ENCODE data around the gene COL15A1. TPM values are rescaled to one million over a fixed set of nuclear protein-coding genes. Genes with fewer than 3 reads are reported as not detected.

Gene COL15A1
- total and polyA plus RNA-seq, 2 of the 8 experiments (the other 6 are each of a cell fraction or from before 2014, with no cell fraction given): 0.12 to 0.15 TPM

DNA sequence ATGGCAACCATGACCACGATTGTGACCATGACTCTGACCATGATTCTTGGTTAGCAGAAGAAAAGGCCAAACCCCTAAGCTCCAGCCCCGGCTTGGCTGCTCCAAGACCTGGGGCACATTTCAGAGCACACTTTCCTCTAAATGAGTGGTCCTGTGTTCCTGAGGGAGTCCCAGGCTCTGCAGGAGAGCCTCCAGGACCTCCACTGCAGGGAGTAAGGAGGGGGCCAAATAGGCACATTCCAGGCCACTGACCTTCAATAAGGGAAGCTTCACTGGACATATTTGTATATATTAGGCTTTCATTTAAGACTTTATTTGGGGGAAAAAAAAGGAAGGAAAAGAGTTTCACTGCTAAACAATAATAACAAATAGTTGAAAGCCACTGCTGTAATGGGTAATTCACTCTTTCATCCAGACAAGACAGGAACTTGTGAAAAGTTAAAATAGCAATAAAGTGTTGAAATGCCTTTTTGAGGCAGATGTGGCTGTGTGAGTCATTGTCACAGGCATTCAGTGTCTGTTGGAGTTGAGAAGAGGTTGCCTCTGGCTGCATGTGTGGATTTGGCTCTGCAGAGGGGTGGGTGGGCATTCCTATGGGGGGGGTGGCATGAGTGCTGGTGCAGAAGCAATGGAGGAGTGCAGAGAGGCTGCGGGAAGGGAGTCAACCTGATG lies 97.3 kb downstream of the COL15A1 start:
- H3K27me3 ChIP-seq (replicated peaks in 1 of 4; ENCODE audit: control insufficient read depth in 3 of 4, extremely low read depth in 1 of 4, insufficient read depth in 3 of 4, low read length in 3 of 4): no peaks in the 10 kb centered on the region
- no peak overlapping the region for H4K91ac ChIP-seq (replicated peaks; ENCODE audit: insufficient read length, low read length)
- H2BK120ac ChIP-seq (replicated peaks; ENCODE audit: low read depth, low read length): no peak overlapping the region
- H3K56ac ChIP-seq (replicated peaks; ENCODE audit: insufficient read length, low read depth, low read length): no peak overlapping the region
- ChIA-PET CTCF (ENCODE audit: partially characterized antibody) (interaction anchor here (0.8 to 3.9 kb wide), 2 partner anchors 14 to 66 kb away, joined by 3 to 13 read pairs; no protein-coding TSS in a partner anchor), POLR2A (ENCODE audit: partially characterized antibody) (no interaction called here)
- no peak overlapping the region for H3K4me2 ChIP-seq (ENCODE audit: insufficient read depth in 1 of 2, low read depth in 2 of 2, low read length in 2 of 2)
- H3K4ac ChIP-seq (replicated peaks; ENCODE audit: insufficient read length, low read depth, low read length): no peak overlapping the region
- no peak overlapping the region for H2BK5ac ChIP-seq (ENCODE audit: low read depth, low read length)
- no peaks in the 10 kb centered on the region for H3K4me1 ChIP-seq (replicated peaks in 1 of 4; ENCODE audit: control insufficient read depth in 3 of 4, insufficient read depth in 4 of 4, low read length in 3 of 4)
- H3K27ac ChIP-seq (ENCODE audit: low read depth, low read length): no peak overlapping the region
- H2BK20ac ChIP-seq (ENCODE audit: low read length): no peak overlapping the region
- no peaks in the 10 kb centered on the region for H4K20me1 ChIP-seq (replicated peaks in 1 of 2; ENCODE audit: control insufficient read depth in 1 of 2, insufficient read depth in 2 of 2, low read length in 2 of 2)
- H2AFZ ChIP-seq (ENCODE audit: low read length): no peak overlapping the region
- no peak overlapping the region for H3K18ac ChIP-seq (ENCODE audit: extremely low read depth, low read length)
- 0 out of 4 replicates have a peak, but pooled peaks cover 0 to 2% of the 10 kb centered on the region in 2 experiments for H3K9me3 ChIP-seq (ENCODE audit: insufficient read depth in 2 of 2, low read depth in 1 of 2, low read length in 1 of 2)
- no peak overlapping the region for H2BK15ac ChIP-seq (ENCODE audit: low read length)
- H3K79me2 ChIP-seq (ENCODE audit: control insufficient read depth in 1 of 2, insufficient read depth in 2 of 2, low read length in 2 of 2): no peaks in the 10 kb centered on the region
- no peak overlapping the region for H4K5ac ChIP-seq (ENCODE audit: insufficient read length, low read depth, low read length)
- FAIRE-seq (no peak), DNase-seq (ENCODE audit: low read depth in 1 of 2, low spot score in 2 of 2) (no peak)
- no peak overlapping the region for H2AK5ac ChIP-seq (ENCODE audit: low read depth, low read length)
- H3K23ac ChIP-seq (ENCODE audit: insufficient read length): no peak overlapping the region
- H2BK12ac ChIP-seq (ENCODE audit: low read depth, low read length): no peak overlapping the region
- no peak overlapping the region for H3K9ac ChIP-seq (replicated peaks in 1 of 4; ENCODE audit: extremely low read depth in 1 of 4, low read depth in 3 of 4, low read length in 3 of 4)
- no peaks in the 10 kb centered on the region for H3K36me3 ChIP-seq (ENCODE audit: control insufficient read depth in 2 of 4, insufficient read depth in 4 of 4, low read length in 3 of 4)
- H3K14ac ChIP-seq (ENCODE audit: insufficient read length): no peak overlapping the region
- no peak overlapping the region for H3K4me3 ChIP-seq (ENCODE audit: extremely low read depth in 1 of 4, insufficient read depth in 2 of 4, low read depth in 3 of 4, low read length in 4 of 4)
- H3K79me1 ChIP-seq (ENCODE audit: low read depth, low read length): no peaks in the 10 kb centered on the region
- H3K23me2 ChIP-seq (ENCODE audit: low read depth, low read length): no peaks in the 10 kb centered on the region
- 84% methylated on average over 2 of the region's 3 CpGs; no CpG with 5 or more reads in 1 of the 2 experiments for whole genome bisulfite sequencing, 2 experiments (ENCODE audit: extremely low coverage in 1 of 2, insufficient coverage in 1 of 2, insufficient read length in 1 of 2, insufficient replicate concordance in 2 of 2, low coverage in 1 of 2, low lambda C conversion rate in 2 of 2, missing lambda C conversion rate in 1 of 2)
- no peak overlapping the region for H4K8ac ChIP-seq (ENCODE audit: extremely low read depth, insufficient read depth, low read length)
- TF ChIP-seq TBP (IDR thresholded peaks at IDR 0.05; ENCODE audit: low read depth, low read length) (no peak), JUND (IDR thresholded peaks at IDR 0.05; ENCODE audit: low read length) (no peak), SAP30 (IDR thresholded peaks at IDR 0.05; ENCODE audit: insufficient read depth, insufficient replicate concordance, low read length) (no peak), YY1 (IDR thresholded peaks at IDR 0.05; ENCODE audit: low read depth, low read length) (no peak), TAF1 (IDR thresholded peaks at IDR 0.05; ENCODE audit: low read depth, low read length) (no peak), NANOG (IDR thresholded peaks at IDR 0.05; ENCODE audit: insufficient read depth, low read depth, low read length, poor library complexity, severe bottlenecking) (no peak), SIRT6 (IDR thresholded peaks at IDR 0.05; ENCODE audit: low read length) (no peak), CBX8 (IDR thresholded peaks at IDR 0.05; ENCODE audit: borderline replicate concordance, low read depth, low read length) (no peak), RNF2 (IDR thresholded peaks at IDR 0.05; ENCODE audit: borderline replicate concordance, low read depth, low read length, missing control alignments, poor library complexity, severe bottlenecking) (no peak), RBBP5 (IDR thresholded peaks at IDR 0.05; ENCODE audit: borderline replicate concordance, low read depth, low read length) (no peak), ASH2L (IDR thresholded peaks at IDR 0.05; ENCODE audit: low read length) (no peak), SP4 (IDR thresholded peaks at IDR 0.05; ENCODE audit: low read length) (no peak), TEAD4 (IDR thresholded peaks at IDR 0.05; ENCODE audit: low read depth, low read length) (no peak), TAF7 (optimal IDR thresholded peaks at IDR 0.05; ENCODE audit: borderline replicate concordance, low read depth, low read length) (no peak)

All from H1 (cell line).